Lower leg skin (tissue), 4 donors: ENCODE results near the gene SAMD8. TPM values are rescaled to one million over a fixed set of nuclear protein-coding genes. Genes with fewer than 3 reads are reported as not detected.
"Not testable (repeated sequence)": the region's sequence is repeated elsewhere in the genome, so short reads cannot be mapped to it uniquely, and the experiment has no call there.

Source experiments
- DNase-seq, 2 donors: peaks; one replicate each; pipeline ENCODE4 v3.0.0-alpha.2; 2019; ENCODE audit warnings: low spot score in 2 of 2
- H3K4me3 ChIP-seq: fragments of 200-600 bp; sonication (generic); 2 replicates; pipeline ENCODE4 v1.5.1; 2017; ENCODE audit warnings: mild to moderate bottlenecking, low read depth; ENCODE audit not compliant: poor library complexity, severe bottlenecking
- POLR2A ChIP-seq, 2 donors: fragments of 450-650 bp; IDR thresholded peaks; one replicate each; pipeline ENCODE4 v1.6.1; 2016 to 2017; ENCODE audit warnings: antibody characterized with exemption in 2 of 2, mild to moderate bottlenecking in 1 of 2, moderate library complexity in 1 of 2
- WGBS, 2 donors: methylation state at CpG; one replicate each; pipeline ENCODE4 v1.1.5; 2018; 5-methylcytosine and 5-hydroxymethylcytosine counted together
- intact Hi-C: fragments of 100-400 bp; cut with DNase I; formaldehyde crosslinking; loops from one replicate; pipeline ENCODE4 v1.15.0; 2023; ENCODE audit warnings: low total_unique reads
- total RNA-seq, 4 donors: library from RNA; depleted of rRNA; stranded (reverse); fragments of >200 nt; gene quantifications; one replicate each; pipeline ENCODE4 v1.1.0, GENCODE V29; 2016
- TF ChIP-seq, protein P1 (sequence below), 3 donors: fragments of 450-650 bp; IDR thresholded peaks; one replicate each; pipeline ENCODE4 v1.5.1; 2016; ENCODE audit warnings: antibody characterized with exemption in 3 of 3, mild to moderate bottlenecking in 3 of 3, moderate library complexity in 2 of 3

The SAMD8 gene
- total RNA-seq, 4 donors from 2014 or later: 17.4 to 26.4 (median 23.2) TPM

DNA sequence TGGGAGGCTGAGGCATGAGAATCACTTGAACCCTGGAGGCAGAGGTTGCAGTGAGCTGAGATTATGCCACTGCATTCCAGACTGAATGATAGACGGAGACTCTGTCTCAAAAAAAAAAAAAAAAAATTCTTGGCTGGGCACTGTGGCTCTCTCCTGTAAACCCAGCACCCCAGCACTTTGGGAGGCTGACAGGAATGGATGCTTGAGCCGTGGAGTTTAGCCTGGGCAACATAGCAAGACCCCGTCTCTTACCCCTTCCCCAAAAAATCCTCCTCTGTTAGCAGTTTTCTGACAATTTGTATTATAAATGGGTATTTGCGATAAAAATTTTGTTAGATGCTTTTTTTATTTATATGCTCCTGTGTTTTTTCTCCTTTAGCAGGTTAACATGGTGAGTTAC is 11.0 kb downstream of the SAMD8 start:
- intact Hi-C loops: no loop called here
- WGBS, 2 donors: 95% methylated on average over 4 of the region's 4 CpGs
- DNase-seq: peak in 1 of 2 donors; percentile 29
- H3K4me3 ChIP-seq: no peak overlapping the region
- no peak for TF ChIP-seq POLR2A (IDR thresholded peaks at IDR 0.05)
- TF ChIP-seq, protein P1, sequence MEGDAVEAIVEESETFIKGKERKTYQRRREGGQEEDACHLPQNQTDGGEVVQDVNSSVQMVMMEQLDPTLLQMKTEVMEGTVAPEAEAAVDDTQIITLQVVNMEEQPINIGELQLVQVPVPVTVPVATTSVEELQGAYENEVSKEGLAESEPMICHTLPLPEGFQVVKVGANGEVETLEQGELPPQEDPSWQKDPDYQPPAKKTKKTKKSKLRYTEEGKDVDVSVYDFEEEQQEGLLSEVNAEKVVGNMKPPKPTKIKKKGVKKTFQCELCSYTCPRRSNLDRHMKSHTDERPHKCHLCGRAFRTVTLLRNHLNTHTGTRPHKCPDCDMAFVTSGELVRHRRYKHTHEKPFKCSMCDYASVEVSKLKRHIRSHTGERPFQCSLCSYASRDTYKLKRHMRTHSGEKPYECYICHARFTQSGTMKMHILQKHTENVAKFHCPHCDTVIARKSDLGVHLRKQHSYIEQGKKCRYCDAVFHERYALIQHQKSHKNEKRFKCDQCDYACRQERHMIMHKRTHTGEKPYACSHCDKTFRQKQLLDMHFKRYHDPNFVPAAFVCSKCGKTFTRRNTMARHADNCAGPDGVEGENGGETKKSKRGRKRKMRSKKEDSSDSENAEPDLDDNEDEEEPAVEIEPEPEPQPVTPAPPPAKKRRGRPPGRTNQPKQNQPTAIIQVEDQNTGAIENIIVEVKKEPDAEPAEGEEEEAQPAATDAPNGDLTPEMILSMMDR (IDR thresholded peaks at IDR 0.05): no peak

DNA sequence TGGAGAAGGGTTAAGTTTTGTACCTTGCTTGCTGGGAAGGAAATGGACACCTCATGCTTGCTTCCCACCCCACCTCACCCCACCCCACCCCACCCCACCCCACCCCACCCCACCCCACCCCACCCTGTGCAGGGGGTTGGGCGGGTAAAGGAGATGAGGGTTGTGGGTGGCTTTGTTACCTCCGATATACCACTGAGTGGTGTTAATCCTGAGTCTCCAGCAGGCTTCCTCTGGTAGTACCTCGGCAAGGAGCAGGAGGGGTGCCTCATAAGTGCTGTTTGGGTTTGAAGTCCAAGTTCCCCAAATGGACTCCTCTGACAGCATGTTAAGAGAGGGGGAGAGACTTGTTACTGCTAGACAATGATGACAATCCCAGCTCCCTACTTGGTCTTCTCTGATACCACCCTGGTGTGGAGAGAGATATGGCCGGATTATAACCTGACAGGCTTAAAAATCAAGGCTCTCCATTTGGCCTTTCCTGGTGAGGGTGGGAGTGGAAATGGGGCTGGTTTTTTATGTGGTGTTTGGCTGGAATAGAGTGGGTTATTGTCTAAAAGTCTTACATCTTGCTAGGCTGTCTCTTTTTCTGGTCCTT is 11.7 kb downstream of the SAMD8 start:
- intact Hi-C loops: no loop called here
- no peak overlapping the region for H3K4me3 ChIP-seq
- 81 to 87% methylated on average over 4 of the region's 4 CpGs for WGBS, 2 donors
- no peak for TF ChIP-seq POLR2A (IDR thresholded peaks at IDR 0.05)
- TF ChIP-seq, protein P1 (IDR thresholded peaks at IDR 0.05): no peak
- DNase-seq: no peak

DNA sequence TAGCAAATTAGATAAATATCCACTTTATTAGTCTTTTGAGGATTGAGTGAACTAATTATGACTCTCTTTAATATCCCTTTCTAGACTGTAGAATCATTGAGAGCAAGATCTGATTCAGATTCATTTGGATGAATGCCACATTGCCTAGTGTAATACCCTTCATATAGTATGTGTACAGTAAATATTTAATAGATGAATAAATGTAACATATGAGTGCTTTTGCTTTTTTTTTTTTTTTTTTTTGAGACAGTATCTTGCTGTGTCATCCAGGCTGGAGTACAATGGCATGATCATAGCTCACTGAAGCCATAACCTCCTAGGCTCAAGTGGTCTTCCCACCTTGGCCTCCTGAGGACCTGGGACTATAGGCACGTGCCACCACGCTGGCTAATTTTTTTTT is 14.8 kb downstream of the SAMD8 start:
- no peak for TF ChIP-seq POLR2A (IDR thresholded peaks at IDR 0.05)
- TF ChIP-seq, protein P1 (IDR thresholded peaks at IDR 0.05): no peak
- DNase-seq: no peak
- 96 to 100% methylated on average over 2 of the region's 2 CpGs for WGBS, 2 donors
- no peak overlapping the region for H3K4me3 ChIP-seq
- intact Hi-C loops: no loop called here

DNA sequence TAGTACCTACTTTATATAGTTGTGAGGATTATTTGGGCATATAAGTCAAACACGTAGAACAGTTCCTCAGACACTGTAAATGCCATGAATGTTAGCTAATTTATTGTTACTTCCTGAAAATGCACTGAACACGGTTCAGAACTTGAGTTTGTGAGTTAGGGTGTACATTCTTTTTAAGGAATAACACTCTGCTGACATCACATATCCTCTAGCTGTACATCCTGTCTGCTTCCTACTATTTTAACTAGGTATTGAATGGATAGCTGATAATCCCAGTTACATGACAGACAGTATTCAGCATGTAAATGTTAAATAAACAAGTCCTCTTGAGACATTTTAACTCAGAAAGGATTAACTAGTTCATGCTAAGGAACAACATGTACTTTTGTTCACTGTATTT is 16.0 kb downstream of the SAMD8 start:
- intact Hi-C loops: no loop called here
- WGBS, 2 donors: 47 to 57% methylated on average over 2 of the region's 2 CpGs
- no peak overlapping the region for H3K4me3 ChIP-seq

DNA sequence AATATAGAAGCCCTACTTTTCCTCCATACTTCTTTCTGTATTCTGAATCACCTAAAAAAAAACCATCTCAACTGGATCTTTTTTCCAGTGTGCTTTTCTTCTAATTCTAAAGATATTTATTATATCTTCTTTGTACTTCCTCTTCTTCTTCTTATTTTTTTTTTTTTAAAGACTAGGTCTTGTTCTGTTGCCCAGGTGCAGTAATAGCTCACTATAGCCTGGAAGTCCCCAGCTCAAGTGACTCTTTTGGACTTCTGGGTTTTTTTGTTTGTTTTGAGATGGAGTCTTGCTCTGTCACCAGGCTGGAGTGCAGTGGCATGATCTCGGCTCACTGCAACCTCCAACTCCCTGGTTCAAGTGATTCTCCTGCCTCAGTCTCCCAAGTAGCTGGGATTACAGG is 17.5 kb downstream of the SAMD8 start:
- DNase-seq, intact Hi-C loops: not testable (repeated sequence)
- WGBS, 2 donors: 90 to 96% methylated on average over 1 of the region's 1 CpG

More for the DNA sequence above, 16.0 kb downstream of the SAMD8 start:
- no peak for TF ChIP-seq POLR2A (IDR thresholded peaks at IDR 0.05)
- TF ChIP-seq, protein P1 (IDR thresholded peaks at IDR 0.05): no peak
- no peak for DNase-seq

DNA sequence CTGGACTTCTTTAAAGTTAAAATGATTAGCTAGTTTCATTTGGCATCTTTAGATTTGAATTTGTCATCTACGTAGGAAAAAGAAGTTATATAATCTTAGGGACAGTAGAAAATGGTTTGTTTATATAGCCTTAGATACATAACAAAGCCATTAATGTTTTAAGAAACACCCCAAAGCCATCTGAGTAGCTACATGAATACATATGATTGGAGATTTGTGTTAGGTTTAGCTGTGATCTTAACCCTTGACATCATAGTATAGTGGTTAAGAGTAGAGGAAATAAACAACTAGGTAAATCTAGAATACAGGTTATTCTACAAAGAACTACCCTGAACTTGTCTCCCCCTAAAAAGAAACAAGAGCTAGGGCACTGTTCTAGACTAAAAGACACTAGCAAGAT is 18.1 kb downstream of the SAMD8 start:
- 36 to 40% methylated on average over 1 of the region's 1 CpG for WGBS, 2 donors
- TF ChIP-seq, protein P1 (IDR thresholded peaks at IDR 0.05): no peak
- TF ChIP-seq POLR2A (IDR thresholded peaks at IDR 0.05): no peak
- no peak for DNase-seq
- H3K4me3 ChIP-seq: no peak overlapping the region
- intact Hi-C loops: no loop called here

More for the DNA sequence above, 17.5 kb downstream of the SAMD8 start:
- not testable (repeated sequence) for H3K4me3 ChIP-seq

DNA sequence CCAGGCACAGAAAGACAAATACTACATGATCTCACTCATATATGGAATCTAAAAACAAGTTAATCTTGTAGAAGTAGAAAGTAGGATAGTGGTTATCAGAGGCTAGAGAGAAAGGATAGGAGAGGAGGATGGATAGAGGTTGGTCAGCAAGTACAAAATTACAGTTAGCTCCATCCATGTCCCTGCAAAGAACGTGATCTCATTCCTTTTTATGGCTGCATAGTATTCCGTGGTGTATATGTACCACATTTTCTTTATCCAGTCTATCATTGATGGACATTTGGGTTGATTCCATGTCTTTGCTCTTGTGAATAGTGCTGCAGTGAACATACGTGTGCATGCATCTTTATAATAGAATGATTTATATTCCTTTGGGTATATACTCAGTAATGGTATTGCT is 22.2 kb downstream of the SAMD8 start:
- DNase-seq, intact Hi-C loops, H3K4me3 ChIP-seq: not testable (repeated sequence)
- 78 to 98% methylated on average over 3 of the region's 3 CpGs for WGBS, 2 donors
